Tibial artery (tissue), 4 donors: ENCODE data around the gene RTP3.

ENCODE experiments used
- DNase-seq, 2 donors: peaks; one replicate each; pipeline ENCODE4 v3.0.0-alpha.2; 2019
- H3K27ac ChIP-seq, 2 donors: fragments of 200-600 bp; sonication (generic) in 1 of 2; 1 replicate in 1 of 2; 2 replicates in 1 of 2; pipeline ENCODE4 v1.5.1; 2018 to 2019; ENCODE audit warnings: mild to moderate bottlenecking in 1 of 2
- H3K27me3 ChIP-seq, 2 donors: fragments of 200-600 bp; sonication (generic) in 1 of 2; one replicate each; pipeline versions ENCODE4 v1.5.1 to v1.6.0; 2016 to 2019
- H3K36me3 ChIP-seq, 3 donors: fragments of 200-600 bp; sonication (generic) in 2 of 3; one replicate each; pipeline ENCODE4 v1.5.1; 2016 to 2019; ENCODE audit warnings: mild to moderate bottlenecking in 2 of 3
- H3K4me1 ChIP-seq, 4 donors: fragments of 200-600 bp; sonication (generic) in 2 of 4; 1 replicate in 3 of 4; 2 replicates in 1 of 4; pipeline ENCODE4 v1.5.1; 2016 to 2019
- H3K4me3 ChIP-seq, 2 donors: fragments of 200-600 bp; sonication (generic) in 1 of 2; 1 replicate in 1 of 2; 2 replicates in 1 of 2; pipeline ENCODE4 v1.5.1; 2018 to 2019; ENCODE audit warnings: mild to moderate bottlenecking in 2 of 2
- H3K9me3 ChIP-seq, 3 donors: fragments of 200-600 bp; sonication (generic) in 1 of 3; one replicate each; pipeline ENCODE4 v1.5.1; 2016 to 2019
- CTCF ChIP-seq, 2 experiments: fragments of 200-600 bp in 1 of 2; fragments of 450-650 bp in 1 of 2; IDR thresholded peaks; one replicate each; pipeline ENCODE4 v1.5.1; 2017 to 2019; ENCODE audit warnings: antibody characterized with exemption in 2 of 2, mild to moderate bottlenecking in 1 of 2, moderate library complexity in 1 of 2
- intact Hi-C: fragments of 100-400 bp; cut with DNase I; formaldehyde crosslinking; loops from one replicate; pipeline ENCODE4 v1.15.0; 2023; ENCODE audit warnings: low total_unique reads

RTP3 gene

GRCh38 chr3:46482632-46483350 is 15.0 kb upstream of the RTP3 start:
- peaks cover 0 to 27% of the 10 kb centered on the region in 2 donors for H3K27me3 ChIP-seq
- no peak for TF ChIP-seq CTCF (IDR thresholded peaks at IDR 0.05)
- DNase-seq: no peak
- H3K4me3 ChIP-seq: no peak overlapping the region
- no peaks in the 10 kb centered on the region for H3K9me3 ChIP-seq
- no peaks in the 10 kb centered on the region for H3K4me1 ChIP-seq
- intact Hi-C loops: loop anchor here (10.0 kb wide), 1 partner anchor 152 kb away; no protein-coding TSS in a partner anchor
- no peaks in the 10 kb centered on the region for H3K36me3 ChIP-seq
- no peak overlapping the region for H3K27ac ChIP-seq

- H3K27me3 ChIP-seq: peaks cover 0 to 27% of the 10 kb centered on the region in 2 donors
- H3K27ac ChIP-seq: no peak overlapping the region
- no peak overlapping the region for H3K4me3 ChIP-seq
- H3K36me3 ChIP-seq: no peaks in the 10 kb centered on the region
- no peak for DNase-seq
- H3K9me3 ChIP-seq: no peaks in the 10 kb centered on the region
- H3K4me1 ChIP-seq: peaks cover 0 to 3% (median 0%) of the 10 kb centered on the region in 4 donors
- TF ChIP-seq CTCF (IDR thresholded peaks at IDR 0.05): no peak
- intact Hi-C loops: loop anchor here (10.0 kb wide), 1 partner anchor 151 kb away; no protein-coding TSS in a partner anchor
Measured at GRCh38 chr3:46483825-46484224, 14.0 kb upstream of the RTP3 start.

- H3K4me3 ChIP-seq: no peak overlapping the region
- H3K27me3 ChIP-seq: peaks cover 0 to 26% of the 10 kb centered on the region in 2 donors
- intact Hi-C loops: loop anchor here (10.0 kb wide), 1 partner anchor 150 kb away; no protein-coding TSS in a partner anchor
- no peak for TF ChIP-seq CTCF (IDR thresholded peaks at IDR 0.05)
- H3K9me3 ChIP-seq: no peaks in the 10 kb centered on the region
- H3K36me3 ChIP-seq: no peaks in the 10 kb centered on the region
- DNase-seq: no peak
- H3K27ac ChIP-seq: no peak overlapping the region
- H3K4me1 ChIP-seq: peaks cover 0 to 4% (median 0%) of the 10 kb centered on the region in 4 donors
Measured at GRCh38 chr3:46484388-46484787, 13.4 kb upstream of the RTP3 start.

- no peaks in the 10 kb centered on the region for H3K9me3 ChIP-seq
- no peak for TF ChIP-seq CTCF (IDR thresholded peaks at IDR 0.05)
- intact Hi-C loops: loop anchor here (10.0 kb wide), 1 partner anchor 150 kb away; no protein-coding TSS in a partner anchor
- DNase-seq: no peak
- H3K4me1 ChIP-seq: peaks cover 0 to 4% (median 0%) of the 10 kb centered on the region in 4 donors
- H3K36me3 ChIP-seq: no peaks in the 10 kb centered on the region
- H3K27ac ChIP-seq: no peak overlapping the region
- peaks cover 0 to 24% of the 10 kb centered on the region in 2 donors for H3K27me3 ChIP-seq
- no peak overlapping the region for H3K4me3 ChIP-seq
Measured at GRCh38 chr3:46484911-46485778, 12.6 kb upstream of the RTP3 start.

GRCh38 chr3:46485779-46486175 is 12.0 kb upstream of the RTP3 start:
- Histone ChIP-seq H3K27me3 (peaks cover 0 to 18% of the 10 kb centered on the region in 2 donors), H3K9me3 (no peaks in the 10 kb centered on the region), H3K27ac (no peak overlapping the region), H3K4me3 (no peak overlapping the region), H3K36me3 (no peaks in the 10 kb centered on the region), H3K4me1 (peaks cover 0 to 4% (median 0%) of the 10 kb centered on the region in 4 donors)
- no peak for DNase-seq
- intact Hi-C loops: loop anchor here (10.0 kb wide), 1 partner anchor 149 kb away; no protein-coding TSS in a partner anchor
- no peak for TF ChIP-seq CTCF (IDR thresholded peaks at IDR 0.05)
